CD14-positive monocyte (primary cell): Measurements from ENCODE around the gene UBR3. TPM values are rescaled to one million over a fixed set of nuclear protein-coding genes. Genes with fewer than 3 reads are reported as not detected.

Source experiments
- DNase-seq, 3 donors: peaks; one replicate each; pipeline ENCODE4 v3.0.0-alpha.2; 2011 to 2022
- H2AFZ ChIP-seq: 2 replicates; pipeline ENCODE4 v1.6.0; 2012; ENCODE audit warnings: mild to moderate bottlenecking, low read depth, low read length, inconsistent platforms; ENCODE audit not compliant: insufficient read depth, poor library complexity, severe bottlenecking
- H3K27ac ChIP-seq, 2 donors: 1 replicate in 1 of 2; 2 replicates in 1 of 2; pipeline ENCODE4 v1.5.1; 2012 to 2013; ENCODE audit warnings: low read length in 2 of 2, control low read depth in 1 of 2, inconsistent platforms in 1 of 2, low read depth in 1 of 2, mild to moderate bottlenecking in 1 of 2
- H3K27me3 ChIP-seq, 2 donors: one replicate each; pipeline versions ENCODE4 v1.6.0 to v1.6.1; 2011 to 2013; ENCODE audit warnings: low read length in 2 of 2; ENCODE audit not compliant: control insufficient read depth in 2 of 2, insufficient read depth in 2 of 2
- H3K36me3 ChIP-seq, 2 donors: replicated peaks in 1 of 2; 1 replicate in 1 of 2; 2 replicates in 1 of 2; pipeline versions ENCODE4 v1.5.1 to v1.6.1; 2012 to 2013; ENCODE audit warnings: low read length in 2 of 2, control low read depth in 1 of 2, inconsistent platforms in 1 of 2, mild to moderate bottlenecking in 1 of 2; ENCODE audit not compliant: insufficient read depth in 2 of 2, control insufficient read depth in 1 of 2
- H3K4me1 ChIP-seq, 2 donors: 1 replicate in 1 of 2; 2 replicates in 1 of 2; pipeline versions ENCODE4 v1.5.1 to v1.6.1; 2012 to 2013; ENCODE audit warnings: low read length in 2 of 2, control low read depth in 1 of 2, inconsistent platforms in 1 of 2, mild to moderate bottlenecking in 1 of 2, moderate library complexity in 1 of 2; ENCODE audit not compliant: insufficient read depth in 2 of 2, control insufficient read depth in 1 of 2
- H3K4me2 ChIP-seq: replicated peaks from 2 replicates; pipeline ENCODE3; 2012; ENCODE audit warnings: low read length, moderate library complexity, mild to moderate bottlenecking; ENCODE audit not compliant: poor library complexity, severe bottlenecking; ENCODE audit errors: extremely low read depth
- H3K4me3 ChIP-seq, 3 experiments: fragments of 200-600 bp in 1 of 3; sonication (generic) in 1 of 3; replicated peaks in 1 of 3; 1 replicate in 2 of 3; 2 replicates in 1 of 3; pipeline ENCODE4 v1.5.1; 2011 to 2013; ENCODE audit warnings: low read length in 3 of 3, mild to moderate bottlenecking in 3 of 3, control low read depth in 2 of 3, low read depth in 2 of 3, inconsistent platforms in 1 of 3, moderate library complexity in 1 of 3
- H3K79me2 ChIP-seq: 2 replicates; pipeline ENCODE4 v1.6.0; 2012; ENCODE audit warnings: mild to moderate bottlenecking, control low read depth, inconsistent platforms, low read length, moderate library complexity; ENCODE audit not compliant: insufficient read depth
- H3K9ac ChIP-seq: 2 replicates; pipeline ENCODE4 v1.6.0; 2017; ENCODE audit warnings: low read length, mild to moderate bottlenecking; ENCODE audit not compliant: insufficient read depth, poor library complexity, severe bottlenecking
- H3K9me3 ChIP-seq, 2 donors: replicated peaks in 1 of 2; 1 replicate in 1 of 2; 2 replicates in 1 of 2; pipeline versions ENCODE4 v1.5.1 to v1.6.1; 2012 to 2013; ENCODE audit warnings: low read length in 2 of 2, control low read depth in 1 of 2; ENCODE audit not compliant: control insufficient read depth in 1 of 2, insufficient read depth in 1 of 2
- H4K20me1 ChIP-seq: 2 replicates; pipeline ENCODE4 v1.6.0; 2012; ENCODE audit warnings: mild to moderate bottlenecking, low read length, control low read depth, moderate library complexity; ENCODE audit not compliant: insufficient read depth
- H3K27ac Mint-ChIP-seq, 7 donors: one replicate each; pipeline ENCODE4 v1.8.0; 2020; ENCODE audit warnings: mild to moderate bottlenecking in 7 of 7, mixed read lengths in 7 of 7, moderate library complexity in 6 of 7, inconsistent platforms in 2 of 7
- H3K27me3 Mint-ChIP-seq, 3 donors: one replicate each; pipeline ENCODE4 v1.8.0; 2021 to 2022; ENCODE audit warnings: low read depth in 3 of 3, mild to moderate bottlenecking in 3 of 3, mixed read lengths in 3 of 3, moderate library complexity in 3 of 3, inconsistent platforms in 1 of 3
- H3K36me3 Mint-ChIP-seq, 2 donors: one replicate each; pipeline ENCODE4 v1.8.0; 2020; ENCODE audit warnings: mixed read lengths in 2 of 2, inconsistent platforms in 1 of 2, mild to moderate bottlenecking in 1 of 2
- H3K4me1 Mint-ChIP-seq: one replicate; pipeline ENCODE4 v1.8.0; 2020; ENCODE audit warnings: mild to moderate bottlenecking, mixed read lengths
- H3K4me3 Mint-ChIP-seq, 2 donors: one replicate each; pipeline ENCODE4 v1.8.0; 2020; ENCODE audit warnings: mild to moderate bottlenecking in 2 of 2, mixed read lengths in 2 of 2, moderate library complexity in 1 of 2
- H3K9me3 Mint-ChIP-seq, 7 donors: one replicate each; pipeline ENCODE4 v1.8.0; 2020 to 2022; ENCODE audit warnings: mixed read lengths in 7 of 7, mild to moderate bottlenecking in 6 of 7, moderate library complexity in 6 of 7, inconsistent platforms in 2 of 7
- CTCF ChIP-seq: fragments of 200-600 bp; IDR thresholded peaks from one replicate; pipeline ENCODE4 v1.8.0; 2022; ENCODE audit warnings: antibody characterized with exemption, mild to moderate bottlenecking
- WGBS: methylation state at CpG from one replicate; pipeline ENCODE4 v1.1.5; 2013; ENCODE audit warnings: missing lambda C conversion rate; ENCODE audit not compliant: insufficient coverage; 5-methylcytosine and 5-hydroxymethylcytosine counted together
- intact Hi-C, 2 donors: fragments of 100-400 bp; cut with micrococcal nuclease; formaldehyde crosslinking; loops; one replicate each; pipeline versions ENCODE4 v1.15.0 to v1.15.1; 2023
- polyA plus RNA-seq, 3 donors: library from polyadenylated mRNA; depleted of rRNA in 1 of 3; unstranded in 2 of 3; stranded (reverse) in 1 of 3; fragments of 300-500 nt in 2 of 3; fragments of >200 nt in 1 of 3; fragmentation: Illumina TruSeq in 2 of 3; gene quantifications; 1 replicate in 2 of 3; 2 replicates in 1 of 3; pipeline ENCODE4 v1.2.3, GENCODE V29; 2012 to 2021

UBR3 gene
- polyA plus RNA-seq, 3 donors = 4.3 to 10.7 (median 4.7) TPM

- Histone ChIP-seq H2AFZ (no peak overlapping the region), H3K79me2 (no peaks in the 10 kb centered on the region), H3K9me3 (peaks cover 0 to 10% of the 10 kb centered on the region in 2 donors), H3K27me3 (no peaks in the 10 kb centered on the region), H3K9ac (no peak overlapping the region), H3K36me3 (peaks cover 9 to 42% of the 10 kb centered on the region in 2 donors), H3K4me3 (no peak overlapping the region), H3K27ac (no peak overlapping the region), H3K4me2 (no peak overlapping the region), H4K20me1 (no peaks in the 10 kb centered on the region), H3K4me1 (no peaks in the 10 kb centered on the region)
- H3K36me3 Mint-ChIP-seq = peaks cover 46 to 51% of the 10 kb centered on the region in 2 donors
- peaks cover under 1% of the 10 kb centered on the region for H3K4me1 Mint-ChIP-seq
- peaks cover 4 to 18% (median 10%) of the 10 kb centered on the region in 7 donors for H3K9me3 Mint-ChIP-seq
- no CpG with 5 or more reads among the region's 2 CpGs for WGBS
- intact Hi-C loops = no loop called here
- no peak for TF ChIP-seq CTCF
- peak overlapping the region in 1 of 7 donors; percentile 41 for H3K27ac Mint-ChIP-seq
- no peaks in the 10 kb centered on the region for H3K27me3 Mint-ChIP-seq
- H3K4me3 Mint-ChIP-seq = no peak overlapping the region
- DNase-seq = no peak
These were observed 167.5 kb downstream of the UBR3 start for GRCh38 chr2:169994752-169995151.

GRCh38 chr2:169997140-169997887 lies 170.1 kb downstream of the UBR3 start:
- Histone ChIP-seq H2AFZ (no peak overlapping the region), H3K27me3 (no peaks in the 10 kb centered on the region), H3K4me1 (no peaks in the 10 kb centered on the region), H3K9ac (no peak overlapping the region), H3K27ac (no peak overlapping the region), H3K9me3 (peaks cover 0 to 10% of the 10 kb centered on the region in 2 donors), H3K4me3 (no peak overlapping the region), H3K79me2 (no peaks in the 10 kb centered on the region), H4K20me1 (no peaks in the 10 kb centered on the region), H3K4me2 (no peak overlapping the region), H3K36me3 (peaks cover 18 to 46% of the 10 kb centered on the region in 2 donors)
- no peaks in the 10 kb centered on the region for H3K4me1 Mint-ChIP-seq
- 100% methylated on average over 3 of the region's 9 CpGs for WGBS
- no peaks in the 10 kb centered on the region for H3K27me3 Mint-ChIP-seq
- TF ChIP-seq CTCF = no peak
- peak overlapping the region in 1 of 7 donors; percentile 25 for H3K27ac Mint-ChIP-seq
- peaks cover 4 to 18% (median 10%) of the 10 kb centered on the region in 7 donors for H3K9me3 Mint-ChIP-seq
- H3K36me3 Mint-ChIP-seq = peaks cover 44 to 46% of the 10 kb centered on the region in 2 donors
- no peak overlapping the region for H3K4me3 Mint-ChIP-seq
- DNase-seq = no peak
- intact Hi-C loops = no loop called here
